DOHH2 (cell line): ENCODE measurements around the gene CNPY2.

Experiments
- H3F3A ChIP-seq: fragments of 200-600 bp; sonication (generic), shearing (Covaris generic); 2 replicates; pipeline ENCODE4 v1.6.0; 2016; ENCODE audit warnings: antibody characterized with exemption, mild to moderate bottlenecking; ENCODE audit not compliant: control insufficient read depth, insufficient read depth
- H3K27ac ChIP-seq: fragments of 200-600 bp; sonication (generic); 2 replicates; pipeline ENCODE4 v1.5.1; 2014; ENCODE audit warnings: low read depth, mild to moderate bottlenecking, low read length, moderate library complexity
- H3K27me3 ChIP-seq: fragments of 200-600 bp; sonication (generic); 2 replicates; pipeline ENCODE4 v1.6.1; 2014; ENCODE audit warnings: mild to moderate bottlenecking, low read length, mixed read lengths; ENCODE audit not compliant: control insufficient read depth
- H3K36me3 ChIP-seq: fragments of 200-600 bp; sonication (generic); 2 replicates; pipeline ENCODE4 v1.6.1; 2014; ENCODE audit warnings: mild to moderate bottlenecking, low read length, moderate library complexity, mixed read lengths; ENCODE audit not compliant: control insufficient read depth
- H3K4me1 ChIP-seq: fragments of 200-600 bp; sonication (generic); 2 replicates; pipeline ENCODE4 v1.6.1; 2014; ENCODE audit warnings: mild to moderate bottlenecking, low read length, mixed read lengths; ENCODE audit not compliant: control insufficient read depth
- H3K4me2 ChIP-seq: fragments of 200-600 bp; sonication (generic); 2 replicates; pipeline ENCODE4 v1.6.0; 2014; ENCODE audit warnings: mild to moderate bottlenecking, low read length, moderate library complexity
- H3K4me3 ChIP-seq: fragments of 200-600 bp; sonication (generic); 2 replicates; pipeline ENCODE4 v1.5.1; 2014; ENCODE audit warnings: mild to moderate bottlenecking, low read length, mixed read lengths
- H3K79me2 ChIP-seq: fragments of 200-600 bp; sonication (generic); 2 replicates; pipeline ENCODE4 v1.6.1; 2014; ENCODE audit warnings: mild to moderate bottlenecking, low read length, mixed read lengths; ENCODE audit not compliant: control insufficient read depth
- H3K9me2 ChIP-seq: fragments of 200-600 bp; sonication (generic); replicated peaks from 2 replicates; pipeline ENCODE4 v1.6.1; 2014; ENCODE audit warnings: mild to moderate bottlenecking, low read length, mixed read lengths; ENCODE audit not compliant: control insufficient read depth
- H3K9me3 ChIP-seq: fragments of 200-600 bp; sonication (generic); 2 replicates; pipeline ENCODE4 v1.6.1; 2014; ENCODE audit warnings: antibody characterized with exemption, low read length, mixed read lengths; ENCODE audit not compliant: control insufficient read depth, insufficient read depth
- H4K20me1 ChIP-seq: fragments of 200-600 bp; sonication (generic); 2 replicates; pipeline ENCODE4 v1.6.0; 2014; ENCODE audit warnings: low read depth, mild to moderate bottlenecking, antibody characterized with exemption, low read length, moderate library complexity; ENCODE audit not compliant: control insufficient read depth, insufficient read depth
- CTCF ChIP-seq: fragments of 200-600 bp; sonication (generic); IDR thresholded peaks from one replicate; pipeline ENCODE4 v1.5.1; 2014; ENCODE audit warnings: antibody characterized with exemption, mild to moderate bottlenecking, low read depth, low read length; ENCODE audit not compliant: poor library complexity, severe bottlenecking
- EZH2phosphoT487 ChIP-seq: fragments of 200-600 bp; sonication (generic); IDR thresholded peaks from 2 replicates; pipeline ENCODE4 v1.6.1; 2017; ENCODE audit warnings: borderline replicate concordance, mild to moderate bottlenecking, antibody characterized with exemption, low read length, moderate library complexity, mixed read lengths

The CNPY2 gene

GRCh38 chr12:56333679-56334489 is 18.1 kb upstream of the CNPY2 start, which contains the start of gene PAN2:
Gene PAN2 (minus strand): TSS chr12:56334000. CDS start chr12:56333094, 906 bp downstream.
- TF ChIP-seq EZH2phosphoT487, result no peak
- TF ChIP-seq CTCF, result peak; percentile 65
- H3K36me3 ChIP-seq, result peaks cover 22% of the 10 kb centered on the region
- H3K27me3 ChIP-seq, result no peaks in the 10 kb centered on the region
- no peaks in the 10 kb centered on the region for H4K20me1 ChIP-seq
- H3K4me3 ChIP-seq, result peak within 1 kb of the TSS; percentile 94
- peak within 1 kb of the TSS; percentile 88 for H3K27ac ChIP-seq
- peaks cover 33% of the 10 kb centered on the region for H3K79me2 ChIP-seq
- H3K4me1 ChIP-seq, result peaks cover 57% of the 10 kb centered on the region
- peaks cover 23% of the 10 kb centered on the region for H3F3A ChIP-seq
- no peaks in the 10 kb centered on the region for H3K9me3 ChIP-seq
- H3K9me2 ChIP-seq, result no peaks in the 10 kb centered on the region
- peak within 1 kb of the TSS; percentile 99 for H3K4me2 ChIP-seq

- H3K4me2 ChIP-seq, result peak overlapping the region; percentile 99
- H4K20me1 ChIP-seq, result no peaks in the 10 kb centered on the region
- H3K79me2 ChIP-seq, result peaks cover 31% of the 10 kb centered on the region
- peaks cover 51% of the 10 kb centered on the region for H3K4me1 ChIP-seq
- no peaks in the 10 kb centered on the region for H3K9me3 ChIP-seq
- peak overlapping the region; percentile 88 for H3K27ac ChIP-seq
- H3K4me3 ChIP-seq, result peak overlapping the region; percentile 94
- no peaks in the 10 kb centered on the region for H3K9me2 ChIP-seq
- peaks cover 27% of the 10 kb centered on the region for H3K36me3 ChIP-seq
- TF ChIP-seq CTCF, result no peak
- no peak for TF ChIP-seq EZH2phosphoT487
- no peaks in the 10 kb centered on the region for H3K27me3 ChIP-seq
- H3F3A ChIP-seq, result peaks cover 17% of the 10 kb centered on the region
Measured at GRCh38 chr12:56333197-56333678, 17.4 kb upstream of the CNPY2 start.

GRCh38 chr12:56332512-56333196 is 16.9 kb upstream of the CNPY2 start:
- TF ChIP-seq CTCF (no peak), EZH2phosphoT487 (no peak)
- Histone ChIP-seq H3K27me3 (no peaks in the 10 kb centered on the region), H3F3A (peaks cover 11% of the 10 kb centered on the region), H3K9me2 (no peaks in the 10 kb centered on the region), H3K4me1 (peaks cover 45% of the 10 kb centered on the region), H3K79me2 (peaks cover 30% of the 10 kb centered on the region), H4K20me1 (no peaks in the 10 kb centered on the region), H3K36me3 (peaks cover 33% of the 10 kb centered on the region), H3K4me2 (peak overlapping the region; percentile 99), H3K4me3 (peak overlapping the region; percentile 94), H3K9me3 (no peaks in the 10 kb centered on the region), H3K27ac (peak overlapping the region; percentile 88)
